ENCODE measurements around the gene CLASP2. TPM values are rescaled to one million over a fixed set of nuclear protein-coding genes. Genes with fewer than 3 reads are reported as not detected.

The CLASP2 gene
- polyA plus RNA-seq, 3 donors = 10.1 to 16.1 (median 13.9) TPM

DNA sequence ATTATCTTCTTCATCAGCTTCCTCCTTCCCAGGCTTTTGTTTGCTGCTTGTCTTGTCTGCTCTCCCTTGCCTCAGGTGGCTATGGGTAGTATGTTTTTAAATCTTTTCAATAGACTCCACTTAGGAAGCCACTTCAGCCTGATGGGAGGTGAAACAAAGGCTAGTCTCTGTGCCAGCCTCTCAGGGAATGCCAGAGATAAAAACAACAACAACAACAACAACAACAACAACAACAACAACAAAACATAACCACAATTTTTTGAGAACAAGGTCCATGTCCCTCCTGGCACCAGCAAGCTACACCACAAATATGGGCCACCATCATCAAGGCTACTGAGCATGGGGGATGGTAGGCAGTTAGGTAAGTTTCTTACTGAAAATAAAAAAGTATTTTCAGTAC, 213.0 kb downstream of the CLASP2 start:
- no peak overlapping the region for H3K27ac ChIP-seq (ENCODE audit: low read depth in 1 of 2, low read length in 2 of 2)
- H2AFZ ChIP-seq (ENCODE audit: insufficient read depth, low read depth, low read length, poor library complexity, severe bottlenecking) = no peak overlapping the region
- peaks cover 48 to 85% of the 10 kb centered on the region in 2 donors for H3K36me3 ChIP-seq (replicated peaks in 1 of 2; ENCODE audit: control insufficient read depth in 1 of 2, insufficient read depth in 2 of 2, low read length in 2 of 2)
- DNase-seq = no peak
- Mint-ChIP-seq H3K4me3 (no peak overlapping the region), H3K36me3 (peaks cover 66 to 71% of the 10 kb centered on the region in 2 donors), H3K9me3 (peaks cover 0 to 9% (median 4%) of the 10 kb centered on the region in 7 donors), H3K27me3 (ENCODE audit: low read depth in 3 of 3) (peaks cover 0 to 2% (median 0%) of the 10 kb centered on the region in 3 donors), H3K4me1 (no peaks in the 10 kb centered on the region), H3K27ac (peak overlapping the region in 1 of 7 donors; percentile 7)
- no peaks in the 10 kb centered on the region for H4K20me1 ChIP-seq (ENCODE audit: insufficient read depth, low read length)
- no peaks in the 10 kb centered on the region for H3K4me1 ChIP-seq (ENCODE audit: control insufficient read depth in 1 of 2, insufficient read depth in 2 of 2, low read length in 2 of 2)
- no peak overlapping the region for H3K9ac ChIP-seq (ENCODE audit: insufficient read depth, low read length, poor library complexity, severe bottlenecking)
- no peaks in the 10 kb centered on the region for H3K79me2 ChIP-seq (ENCODE audit: insufficient read depth, low read length)
- intact Hi-C loops (cut with micrococcal nuclease) = no loop called here
- no peak overlapping the region for H3K4me3 ChIP-seq (replicated peaks in 1 of 3; ENCODE audit: low read depth in 2 of 3, low read length in 3 of 3)
- H3K4me2 ChIP-seq (replicated peaks; ENCODE audit: extremely low read depth, low read length, poor library complexity, severe bottlenecking) = no peak overlapping the region
- no peaks in the 10 kb centered on the region for H3K27me3 ChIP-seq (ENCODE audit: control insufficient read depth in 2 of 2, insufficient read depth in 2 of 2, low read length in 2 of 2)
- no peaks in the 10 kb centered on the region for H3K9me3 ChIP-seq (replicated peaks in 1 of 2; ENCODE audit: control insufficient read depth in 1 of 2, insufficient read depth in 1 of 2, low read length in 2 of 2)
- TF ChIP-seq, protein P1, sequence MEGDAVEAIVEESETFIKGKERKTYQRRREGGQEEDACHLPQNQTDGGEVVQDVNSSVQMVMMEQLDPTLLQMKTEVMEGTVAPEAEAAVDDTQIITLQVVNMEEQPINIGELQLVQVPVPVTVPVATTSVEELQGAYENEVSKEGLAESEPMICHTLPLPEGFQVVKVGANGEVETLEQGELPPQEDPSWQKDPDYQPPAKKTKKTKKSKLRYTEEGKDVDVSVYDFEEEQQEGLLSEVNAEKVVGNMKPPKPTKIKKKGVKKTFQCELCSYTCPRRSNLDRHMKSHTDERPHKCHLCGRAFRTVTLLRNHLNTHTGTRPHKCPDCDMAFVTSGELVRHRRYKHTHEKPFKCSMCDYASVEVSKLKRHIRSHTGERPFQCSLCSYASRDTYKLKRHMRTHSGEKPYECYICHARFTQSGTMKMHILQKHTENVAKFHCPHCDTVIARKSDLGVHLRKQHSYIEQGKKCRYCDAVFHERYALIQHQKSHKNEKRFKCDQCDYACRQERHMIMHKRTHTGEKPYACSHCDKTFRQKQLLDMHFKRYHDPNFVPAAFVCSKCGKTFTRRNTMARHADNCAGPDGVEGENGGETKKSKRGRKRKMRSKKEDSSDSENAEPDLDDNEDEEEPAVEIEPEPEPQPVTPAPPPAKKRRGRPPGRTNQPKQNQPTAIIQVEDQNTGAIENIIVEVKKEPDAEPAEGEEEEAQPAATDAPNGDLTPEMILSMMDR (IDR thresholded peaks at IDR 0.05) = no peak

DNA sequence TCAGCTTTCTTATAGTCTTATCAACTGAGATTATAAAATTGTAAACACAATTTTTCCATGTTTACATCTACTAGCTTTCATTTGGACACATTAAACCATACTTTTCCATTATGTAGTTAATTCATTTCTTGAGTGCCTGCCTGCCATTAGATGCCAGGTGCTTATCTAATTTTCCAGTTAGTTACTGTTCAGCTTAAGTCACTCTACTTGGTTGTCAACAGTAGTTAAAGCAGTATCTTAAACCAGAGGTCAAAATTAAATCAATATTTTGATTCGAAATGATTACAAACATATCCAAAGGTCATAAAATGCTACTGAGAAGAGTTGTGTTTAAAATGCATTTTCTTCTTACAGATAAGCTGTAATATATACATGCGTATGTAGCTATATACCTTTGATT, 221.6 kb downstream of the CLASP2 start:
- Histone ChIP-seq H3K79me2 (ENCODE audit: insufficient read depth, low read length) (no peaks in the 10 kb centered on the region), H3K27ac (ENCODE audit: low read depth in 1 of 2, low read length in 2 of 2) (no peak overlapping the region), H4K20me1 (ENCODE audit: insufficient read depth, low read length) (no peaks in the 10 kb centered on the region), H3K4me3 (replicated peaks in 1 of 3; ENCODE audit: low read depth in 2 of 3, low read length in 3 of 3) (no peak overlapping the region), H3K27me3 (ENCODE audit: control insufficient read depth in 2 of 2, insufficient read depth in 2 of 2, low read length in 2 of 2) (no peaks in the 10 kb centered on the region), H2AFZ (ENCODE audit: insufficient read depth, low read depth, low read length, poor library complexity, severe bottlenecking) (no peak overlapping the region), H3K36me3 (replicated peaks in 1 of 2; ENCODE audit: control insufficient read depth in 1 of 2, insufficient read depth in 2 of 2, low read length in 2 of 2) (peaks cover 25 to 48% of the 10 kb centered on the region in 2 donors), H3K4me1 (ENCODE audit: control insufficient read depth in 1 of 2, insufficient read depth in 2 of 2, low read length in 2 of 2) (no peaks in the 10 kb centered on the region), H3K4me2 (replicated peaks; ENCODE audit: extremely low read depth, low read length, poor library complexity, severe bottlenecking) (no peak overlapping the region), H3K9ac (ENCODE audit: insufficient read depth, low read length, poor library complexity, severe bottlenecking) (no peak overlapping the region), H3K9me3 (replicated peaks in 1 of 2; ENCODE audit: control insufficient read depth in 1 of 2, insufficient read depth in 1 of 2, low read length in 2 of 2) (no peaks in the 10 kb centered on the region)
- WGBS (ENCODE audit: insufficient coverage) = no CpG with 5 or more reads among the region's 2 CpGs
- no peak for DNase-seq
- intact Hi-C loops (cut with micrococcal nuclease) = no loop called here
- no peaks in the 10 kb centered on the region for H3K4me1 Mint-ChIP-seq
- no peak overlapping the region for H3K4me3 Mint-ChIP-seq
- no peak overlapping the region for H3K27ac Mint-ChIP-seq
- peaks cover 2 to 17% (median 5%) of the 10 kb centered on the region in 7 donors for H3K9me3 Mint-ChIP-seq
- H3K27me3 Mint-ChIP-seq (ENCODE audit: low read depth in 3 of 3) = peaks cover 0 to 2% (median 1%) of the 10 kb centered on the region in 3 donors
- H3K36me3 Mint-ChIP-seq = peaks cover 38 to 43% of the 10 kb centered on the region in 2 donors
- TF ChIP-seq, protein P1 (IDR thresholded peaks at IDR 0.05) = no peak
